Dermis microvascular lymphatic vessel endothelial cell (primary cell): ENCODE data around the gene SSTR3. TPM values are rescaled to one million over a fixed set of nuclear protein-coding genes. Genes with fewer than 3 reads are reported as not detected.

ENCODE experiments used
- DNase-seq, 2 donors: peaks; one replicate each; pipeline versions ENCODE4 v3.0.0 to v3.0.0-alpha.2; 2010; ENCODE audit warnings: low read depth in 2 of 2
- total RNA-seq: library from RNA; depleted of rRNA; stranded (reverse); fragments of >200 nt; gene quantifications from 2 replicates; pipeline ENCODE4 v1.2.1, GENCODE V29; 2014

SSTR3 gene
- total RNA-seq, 1 donor from 2014 or later = not detected

- peak in 1 of 2 donors; percentile 70 for DNase-seq
Observed at GRCh38 chr22:37229012-37229804, 16.9 kb upstream of the SSTR3 start.

- DNase-seq = peak in 1 of 2 donors; percentile 20
Observed at GRCh38 chr22:37228106-37229011, 16.1 kb upstream of the SSTR3 start.

DNA sequence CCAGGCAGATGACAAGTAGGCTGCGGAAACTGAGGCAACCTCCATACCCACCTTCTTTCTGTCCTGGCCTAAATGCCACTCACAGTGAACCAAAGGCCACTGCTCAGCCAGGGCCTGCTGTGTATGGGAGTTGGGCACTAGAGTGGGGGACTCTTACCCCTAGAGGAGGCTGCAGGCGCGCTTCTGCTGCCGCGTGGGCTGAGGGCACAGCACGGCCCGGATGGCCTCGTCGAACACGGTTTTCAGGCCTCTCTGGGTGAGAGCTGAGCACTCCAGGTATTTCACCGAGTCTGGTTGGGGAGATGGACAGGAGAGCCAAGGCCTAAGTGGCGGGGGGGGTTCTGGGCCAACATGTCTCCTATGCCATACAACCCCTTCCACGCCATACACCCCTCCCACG is 14.2 kb upstream of the SSTR3 start:
- no peak for DNase-seq

DNA sequence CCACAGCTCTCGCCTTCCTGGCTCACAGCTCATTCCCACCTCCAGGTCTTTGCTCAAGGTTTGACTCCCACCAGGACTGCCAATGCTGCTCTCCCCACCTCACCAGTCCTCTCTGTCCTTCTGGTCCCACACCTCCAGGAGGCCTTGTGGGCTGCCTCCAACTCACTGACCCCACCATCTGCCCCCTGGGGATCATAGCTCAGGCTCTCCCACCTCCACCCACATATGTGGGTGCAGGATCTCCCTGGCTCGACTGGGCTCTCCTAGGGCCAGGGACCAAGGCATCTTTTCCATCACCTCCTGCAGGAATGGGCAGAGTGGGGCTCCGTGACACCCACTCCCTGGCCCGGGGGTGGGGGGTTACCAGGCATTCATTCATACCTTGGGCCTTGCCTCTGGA is 13.8 kb upstream of the SSTR3 start:
- no peak for DNase-seq

DNA sequence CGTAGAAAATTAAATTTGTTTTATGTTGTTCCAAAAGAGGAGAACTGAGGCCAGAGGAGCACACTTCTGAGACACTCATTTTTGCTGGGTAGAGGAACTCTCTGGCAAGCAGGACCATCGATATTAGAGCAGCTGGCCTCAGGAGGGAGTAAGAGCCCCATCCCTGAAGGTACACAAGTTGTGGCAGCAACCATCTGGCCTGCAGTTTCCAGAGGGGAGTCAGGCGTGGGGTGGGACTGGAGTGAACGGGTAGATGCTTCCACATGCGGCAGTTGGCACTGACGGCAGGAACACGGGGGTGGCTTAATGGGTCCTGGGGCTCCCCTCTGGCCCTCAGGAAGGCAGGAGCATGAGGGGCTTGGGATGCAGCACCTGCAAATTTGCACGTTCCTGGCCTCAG is 13.2 kb upstream of the SSTR3 start:
- no peak for DNase-seq

GRCh38 chr22:37224757-37225420 is 12.6 kb upstream of the SSTR3 start:
- DNase-seq = peak in 1 of 2 donors; percentile 19

DNA sequence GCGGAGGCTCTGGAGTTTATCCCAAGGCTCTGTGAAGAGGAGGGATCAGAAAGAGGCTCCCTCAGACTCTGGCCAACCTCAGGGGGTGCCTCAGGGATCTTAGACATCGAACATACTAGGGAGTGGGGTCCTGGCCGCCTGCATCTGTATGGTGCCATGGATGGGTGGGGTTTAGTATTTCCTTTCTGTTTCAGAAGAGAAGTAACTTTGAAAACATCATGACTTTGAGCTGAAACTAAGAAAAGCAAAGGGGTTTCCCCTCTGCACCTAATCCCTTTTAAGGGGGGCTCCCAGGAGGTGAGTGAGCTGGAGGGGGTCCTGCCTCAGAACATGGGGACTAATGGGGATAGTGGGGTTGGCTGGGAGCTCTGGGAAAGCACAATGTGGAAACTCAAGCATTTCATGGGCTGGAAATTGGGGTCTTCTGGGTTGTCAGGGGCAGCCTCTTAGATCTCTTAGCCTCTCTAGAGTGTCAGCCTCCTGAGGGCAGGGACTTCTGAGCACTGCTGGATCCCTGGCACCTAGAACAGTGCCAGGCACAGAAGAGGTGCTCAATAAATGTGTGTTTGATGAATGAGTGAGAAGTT is 11.8 kb upstream of the SSTR3 start:
- no peak for DNase-seq

DNA sequence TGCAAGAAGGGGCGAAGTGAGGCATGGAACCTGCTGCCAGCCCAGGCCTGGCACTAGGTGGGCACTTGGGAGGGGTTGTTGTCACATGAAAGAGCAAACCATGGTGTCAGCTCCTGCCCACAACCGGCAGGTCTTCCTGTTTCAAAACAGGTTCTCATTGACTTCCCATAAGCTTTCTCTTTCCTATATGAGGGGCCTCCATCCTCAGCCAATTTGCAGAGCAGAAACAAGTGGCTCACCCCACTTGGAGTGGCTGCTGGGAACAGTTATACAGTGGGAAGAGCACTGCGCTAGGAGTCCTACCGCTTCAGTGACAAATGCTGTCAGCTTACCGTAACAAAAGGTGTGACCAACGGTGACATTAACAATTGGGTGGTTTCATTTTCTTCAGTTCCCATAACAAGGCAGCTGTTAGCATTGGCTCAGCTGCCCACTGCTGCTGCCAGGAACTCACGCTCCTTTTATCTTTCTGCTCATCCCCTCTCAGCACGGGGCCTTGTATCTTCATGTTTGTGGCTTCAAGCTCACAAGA is 10.2 kb upstream of the SSTR3 start:
- no peak for DNase-seq

DNA sequence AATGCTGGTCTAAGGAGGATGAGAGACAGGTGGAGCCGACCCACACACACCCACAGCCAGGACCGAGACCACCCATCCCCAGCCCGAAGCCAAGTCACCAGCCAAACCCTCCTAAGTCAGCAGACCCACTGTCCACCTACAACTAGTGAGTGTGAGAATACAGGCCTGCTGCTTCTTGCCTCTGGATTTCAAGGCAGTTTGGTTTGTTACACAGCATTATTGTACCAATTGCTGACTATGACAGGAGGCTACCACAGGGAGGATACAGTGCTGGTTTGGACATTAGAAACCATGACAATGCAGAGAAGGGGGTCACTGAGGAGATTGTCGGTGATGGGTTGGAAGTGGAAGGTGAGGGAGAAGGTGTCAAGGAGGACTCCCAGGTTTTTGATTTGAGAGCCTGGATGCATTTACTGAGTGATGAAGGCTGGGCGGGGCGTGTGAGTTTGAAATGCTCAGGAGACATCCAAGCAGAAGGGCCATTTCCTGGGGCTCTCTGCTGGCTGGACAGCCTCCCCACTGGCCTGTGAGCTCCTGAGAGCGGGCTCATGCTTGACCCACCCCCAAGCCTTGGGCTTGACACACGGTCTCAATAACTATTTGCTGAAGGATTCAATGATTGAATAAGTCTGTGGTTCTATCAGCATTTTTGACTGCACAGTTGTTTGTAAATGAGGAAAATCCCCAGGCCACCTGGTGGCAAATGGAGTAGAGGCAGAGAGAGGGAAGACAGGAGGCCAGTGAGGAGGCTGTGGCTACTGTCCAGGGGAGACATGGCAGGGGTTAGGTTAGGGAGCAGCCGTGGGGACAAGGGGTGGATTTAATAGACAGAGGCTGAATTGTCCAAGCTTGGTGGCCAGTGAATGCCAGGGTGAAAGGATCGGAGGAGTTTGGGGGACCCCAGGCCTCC is 9.4 kb upstream of the SSTR3 start:
- DNase-seq = no peak

DNA sequence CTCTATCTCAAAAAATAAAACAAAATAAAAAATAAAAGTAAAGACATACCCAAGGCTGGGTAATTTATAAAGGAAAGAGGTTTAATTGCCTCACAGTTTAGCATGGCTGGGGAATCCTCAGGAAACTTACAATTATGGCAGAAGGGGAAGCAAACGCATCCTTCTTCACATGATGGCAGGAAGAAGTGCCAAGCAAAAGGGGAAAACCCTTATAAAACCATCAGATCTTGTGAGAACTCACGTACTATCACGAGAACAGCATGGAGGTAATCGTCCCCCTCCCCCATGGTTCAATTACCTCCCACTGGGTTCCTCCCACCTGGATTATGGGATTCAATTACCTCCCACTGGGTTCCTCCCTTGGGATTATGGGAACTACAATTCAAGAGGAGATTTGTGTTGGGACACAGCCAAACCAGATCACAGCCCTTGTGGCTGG is 8.3 kb upstream of the SSTR3 start:
- no peak for DNase-seq

- DNase-seq = no peak
Observed at GRCh38 chr22:37219533-37219932, 7.3 kb upstream of the SSTR3 start.

GRCh38 chr22:37218771-37219411 is 6.6 kb upstream of the SSTR3 start:
- DNase-seq = no peak

DNA sequence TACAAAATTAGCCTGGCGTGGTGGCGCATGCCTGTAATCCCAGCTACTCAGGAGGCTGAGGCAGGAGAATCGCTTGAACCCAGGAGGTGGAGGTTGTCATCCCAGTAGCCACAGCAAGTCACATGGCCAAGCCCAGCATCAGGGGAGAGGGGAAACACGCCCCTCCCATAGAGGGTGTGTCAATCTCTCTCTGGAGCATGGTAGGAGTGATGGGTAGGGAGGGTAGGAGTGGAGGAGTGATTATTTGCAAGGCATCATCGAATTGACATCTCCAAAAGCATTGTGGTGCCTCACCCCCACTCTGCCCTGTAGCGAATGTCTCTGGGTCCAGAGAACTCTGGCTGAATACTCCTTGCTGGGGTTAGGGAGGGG is 6.1 kb upstream of the SSTR3 start:
- DNase-seq = no peak

GRCh38 chr22:37215890-37216289 is 3.6 kb upstream of the SSTR3 start:
- no peak for DNase-seq

- no peak for DNase-seq
Observed at GRCh38 chr22:37214731-37215030, 2.4 kb upstream of the SSTR3 start.

DNA sequence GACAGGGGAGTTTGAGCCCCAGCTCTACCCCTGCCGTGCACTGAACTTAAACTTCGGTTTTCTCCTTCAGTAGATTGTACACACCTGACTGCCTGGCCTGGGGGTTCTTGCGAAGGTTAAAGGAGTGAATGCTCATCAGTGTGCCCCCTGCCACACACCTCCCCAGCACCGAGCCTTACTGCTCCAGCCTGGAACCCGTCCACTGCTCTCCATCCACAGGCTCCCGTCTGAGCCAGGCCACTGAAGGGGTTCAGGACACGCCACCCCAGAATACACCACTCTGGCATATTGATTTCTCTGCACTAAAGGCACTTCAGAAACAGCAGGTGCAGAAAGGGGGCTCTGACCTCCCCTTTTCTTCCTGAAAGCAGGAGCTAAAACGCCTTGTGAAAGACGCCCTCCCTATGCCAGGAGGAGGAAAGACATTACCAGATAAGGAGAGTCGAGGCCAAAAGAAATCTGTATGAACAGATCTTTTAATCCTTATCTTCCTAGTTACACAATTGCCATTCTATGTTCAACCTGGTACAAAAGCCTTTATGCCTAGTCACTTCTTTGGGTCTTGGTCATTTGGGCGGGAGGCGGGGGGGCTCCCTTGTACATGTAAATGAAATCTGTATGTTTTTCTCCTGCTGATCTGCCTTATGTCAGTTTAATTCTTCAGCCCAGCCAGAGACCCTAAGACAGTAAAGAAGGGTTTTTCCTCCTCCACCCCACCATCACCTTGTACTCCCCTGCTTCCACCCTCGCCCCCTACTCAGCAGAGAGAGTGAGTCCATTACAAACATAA is 1.9 kb upstream of the SSTR3 start:
- no peak for DNase-seq

DNA sequence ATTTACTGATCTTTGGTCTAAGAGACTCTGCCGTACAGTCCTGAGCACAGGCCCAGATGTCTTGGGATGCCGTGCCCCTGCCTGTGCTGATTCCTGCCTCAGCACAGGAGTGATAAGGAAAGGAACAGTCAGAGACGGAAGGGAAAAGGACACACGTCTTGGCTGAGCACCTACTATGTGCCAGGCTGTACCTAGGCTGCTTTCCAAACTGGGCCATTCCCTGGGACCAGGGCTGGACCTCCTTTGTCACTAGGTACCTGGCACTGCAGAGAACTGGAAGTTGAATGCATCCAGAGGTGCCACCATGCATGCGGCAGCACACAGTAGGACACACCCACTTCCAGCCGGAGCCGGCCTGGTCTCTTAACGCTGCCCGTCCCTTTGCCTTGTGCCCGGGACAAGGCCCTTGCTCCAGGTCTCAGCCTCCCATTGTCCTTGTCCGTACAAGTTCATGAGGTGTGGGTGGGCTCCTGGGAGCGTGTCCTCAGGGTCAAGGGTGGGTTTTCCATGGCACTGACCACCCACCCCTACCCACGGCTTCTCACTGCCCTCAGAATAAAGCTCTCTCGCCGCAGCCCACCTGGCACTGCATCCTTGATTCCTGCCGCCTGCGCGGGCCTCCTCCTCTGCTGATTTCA is 1.1 kb upstream of the SSTR3 start:
- no peak for DNase-seq

DNA sequence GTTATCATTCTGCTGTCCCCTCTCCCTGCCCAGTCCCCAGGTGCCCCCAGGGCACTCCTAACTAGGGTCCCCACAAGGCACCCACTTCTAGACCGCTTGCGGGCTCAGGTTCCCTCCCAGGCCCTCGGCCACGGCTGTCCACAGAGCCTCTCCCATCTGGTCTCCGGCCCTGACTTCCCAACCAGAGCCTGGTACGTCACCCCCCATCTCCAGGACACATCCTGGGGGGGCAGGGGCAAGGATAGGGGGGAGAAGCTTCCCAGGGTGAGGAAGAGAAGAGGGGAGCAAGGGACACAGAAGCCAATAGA is 457 bp downstream of the SSTR3 start:
- no peak for DNase-seq
